ENCODE measurements around the gene TBC1D16. TPM values are rescaled to one million over a fixed set of nuclear protein-coding genes. Genes with fewer than 3 reads are reported as not detected.
"Not testable (repeated sequence)": the region's sequence is repeated elsewhere in the genome, so short reads cannot be mapped to it uniquely, and the experiment has no call there.

TBC1D16 gene
- total RNA-seq, 4 donors from 2014 or later, result 6.4 to 20.2 (median 11.5) TPM

DNA sequence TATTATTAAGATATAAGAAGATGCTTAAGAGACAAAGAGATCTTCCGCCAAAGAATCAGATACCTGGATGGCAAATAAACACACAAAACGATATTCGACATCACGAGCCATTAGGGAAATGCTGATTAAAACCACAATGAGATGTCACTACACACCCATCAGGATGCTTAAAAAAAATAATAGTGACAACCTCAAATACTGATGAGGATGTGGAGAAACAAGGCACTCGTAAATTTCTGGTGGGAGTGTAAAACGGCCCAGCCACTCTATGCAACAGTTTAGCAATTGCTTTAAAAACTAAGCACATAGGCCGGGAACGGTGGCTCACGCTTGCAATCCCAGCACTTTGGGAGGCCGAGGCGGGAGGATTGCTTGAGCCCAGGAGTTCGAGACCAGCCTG is 39.4 kb downstream of the TBC1D16 start:
- H3K27ac ChIP-seq, result peak overlapping the region in 1 of 4 donors; percentile 44
- H3K4me1 ChIP-seq, result peaks cover 20 to 31% (median 22%) of the 10 kb centered on the region in 3 donors
- intact Hi-C loops (cut with DNase I), result loop anchor here (10.0 kb wide), 1 partner anchor 251 kb away; no protein-coding TSS in a partner anchor
- peaks cover 0 to 13% (median 0%) of the 10 kb centered on the region in 3 donors for H3K36me3 ChIP-seq
- 82 to 83% methylated on average over 12 of the region's 12 CpGs for WGBS, 2 donors
- H3K9me3 ChIP-seq, result no peaks in the 10 kb centered on the region
- H3K4me3 ChIP-seq, result no peak overlapping the region
- peaks cover 0 to 15% (median 0%) of the 10 kb centered on the region in 4 donors for H3K27me3 ChIP-seq
- no peak for DNase-seq
- TF ChIP-seq, protein P1, sequence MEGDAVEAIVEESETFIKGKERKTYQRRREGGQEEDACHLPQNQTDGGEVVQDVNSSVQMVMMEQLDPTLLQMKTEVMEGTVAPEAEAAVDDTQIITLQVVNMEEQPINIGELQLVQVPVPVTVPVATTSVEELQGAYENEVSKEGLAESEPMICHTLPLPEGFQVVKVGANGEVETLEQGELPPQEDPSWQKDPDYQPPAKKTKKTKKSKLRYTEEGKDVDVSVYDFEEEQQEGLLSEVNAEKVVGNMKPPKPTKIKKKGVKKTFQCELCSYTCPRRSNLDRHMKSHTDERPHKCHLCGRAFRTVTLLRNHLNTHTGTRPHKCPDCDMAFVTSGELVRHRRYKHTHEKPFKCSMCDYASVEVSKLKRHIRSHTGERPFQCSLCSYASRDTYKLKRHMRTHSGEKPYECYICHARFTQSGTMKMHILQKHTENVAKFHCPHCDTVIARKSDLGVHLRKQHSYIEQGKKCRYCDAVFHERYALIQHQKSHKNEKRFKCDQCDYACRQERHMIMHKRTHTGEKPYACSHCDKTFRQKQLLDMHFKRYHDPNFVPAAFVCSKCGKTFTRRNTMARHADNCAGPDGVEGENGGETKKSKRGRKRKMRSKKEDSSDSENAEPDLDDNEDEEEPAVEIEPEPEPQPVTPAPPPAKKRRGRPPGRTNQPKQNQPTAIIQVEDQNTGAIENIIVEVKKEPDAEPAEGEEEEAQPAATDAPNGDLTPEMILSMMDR (IDR thresholded peaks at IDR 0.05), result no peak
- no peak for TF ChIP-seq POLR2A (IDR thresholded peaks at IDR 0.05)

DNA sequence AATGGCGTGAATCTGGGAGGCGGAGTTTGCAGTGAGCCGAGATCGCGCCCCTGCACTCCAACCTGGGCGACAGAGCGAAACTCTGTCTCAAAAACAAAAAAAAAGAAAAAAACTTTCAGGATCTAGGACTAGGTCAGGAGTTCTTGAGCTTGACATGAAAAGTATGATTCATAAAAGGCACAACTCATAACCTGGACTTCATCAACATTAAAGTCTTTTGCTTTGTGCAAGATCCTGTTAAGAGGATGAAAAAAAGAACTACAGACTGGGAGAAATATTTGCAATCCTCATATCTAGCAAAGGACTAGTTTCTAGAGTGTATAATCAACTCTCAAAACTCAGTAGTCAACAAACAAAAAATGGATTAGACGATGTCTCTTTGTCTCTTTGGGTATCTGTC is 40.0 kb downstream of the TBC1D16 start:
- intact Hi-C loops (cut with DNase I), result loop anchor here (10.0 kb wide), 1 partner anchor 251 kb away; no protein-coding TSS in a partner anchor
- DNase-seq, result no peak
- Histone ChIP-seq H3K27ac (no peak overlapping the region), H3K4me1 (peaks cover 20 to 37% (median 24%) of the 10 kb centered on the region in 3 donors), H3K4me3 (no peak overlapping the region), H3K27me3 (peaks cover 0 to 18% (median 0%) of the 10 kb centered on the region in 4 donors), H3K9me3 (no peaks in the 10 kb centered on the region), H3K36me3 (peaks cover 0 to 7% (median 0%) of the 10 kb centered on the region in 3 donors)
- no peak for TF ChIP-seq POLR2A (IDR thresholded peaks at IDR 0.05)
- TF ChIP-seq, protein P1 (IDR thresholded peaks at IDR 0.05), result no peak
- WGBS, 2 donors, result 86% methylated on average over 7 to 8 of the region's 8 CpGs

DNA sequence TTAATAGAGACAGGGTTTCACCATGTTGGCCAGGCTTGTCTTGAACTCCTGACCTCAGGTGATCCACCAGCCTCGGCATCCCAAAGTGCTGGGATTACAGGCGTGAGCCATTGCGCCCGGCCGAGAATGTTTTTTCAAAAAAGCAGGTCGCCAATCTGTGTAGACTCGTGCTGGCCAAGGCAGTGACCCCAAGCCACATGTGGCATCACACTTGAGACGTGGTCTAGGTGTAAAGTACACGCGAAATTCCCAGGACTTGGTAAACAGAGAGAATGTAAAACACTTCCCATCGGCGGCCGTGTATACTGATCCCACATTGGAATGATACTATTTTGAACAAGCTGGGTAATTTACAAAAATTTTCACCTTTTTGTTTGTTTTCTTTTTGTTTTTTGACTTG is 41.1 kb downstream of the TBC1D16 start:
- no peak for DNase-seq
- 93% methylated on average over 13 of the region's 13 CpGs for WGBS, 2 donors
- Histone ChIP-seq H3K27ac (no peak overlapping the region), H3K9me3 (no peaks in the 10 kb centered on the region), H3K4me1 (peaks cover 20 to 44% (median 24%) of the 10 kb centered on the region in 3 donors), H3K36me3 (no peaks in the 10 kb centered on the region), H3K27me3 (peaks cover 0 to 18% (median 0%) of the 10 kb centered on the region in 4 donors), H3K4me3 (no peak overlapping the region)
- intact Hi-C loops (cut with DNase I), result loop anchor here (10.0 kb wide), 1 partner anchor 250 kb away; no protein-coding TSS in a partner anchor
- TF ChIP-seq, protein P1 (IDR thresholded peaks at IDR 0.05), result no peak
- TF ChIP-seq POLR2A (IDR thresholded peaks at IDR 0.05), result no peak

DNA sequence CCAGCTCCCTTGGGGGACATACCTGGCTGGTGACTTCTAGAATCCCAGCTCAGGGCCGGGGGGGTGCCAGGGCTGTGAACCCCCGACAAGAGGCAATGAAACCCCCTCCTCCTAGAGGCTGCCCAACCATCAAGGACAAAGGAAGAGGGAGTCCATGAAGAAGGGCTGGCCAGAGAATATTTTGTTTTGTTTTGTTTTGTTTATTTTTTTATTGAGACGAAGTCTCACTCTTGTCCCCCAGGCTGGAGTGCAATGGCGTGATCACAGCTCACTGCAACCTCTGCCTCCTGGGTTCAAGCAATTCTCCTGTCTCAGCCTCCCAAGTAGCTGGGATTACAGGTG is 41.5 kb downstream of the TBC1D16 start:
- DNase-seq, H3K9me3 ChIP-seq, H3K4me3 ChIP-seq, H3K27ac ChIP-seq, H3K36me3 ChIP-seq: not testable (repeated sequence)
- 69 to 84% methylated on average over 4 of the region's 4 CpGs for WGBS, 2 donors
- peaks cover 0 to 18% (median 0%) of the 10 kb centered on the region in 4 donors for H3K27me3 ChIP-seq
- H3K4me1 ChIP-seq, result peaks cover 20 to 46% (median 24%) of the 10 kb centered on the region in 3 donors
- intact Hi-C loops (cut with DNase I), result loop anchor here (10.0 kb wide), 1 partner anchor 249 kb away; no protein-coding TSS in a partner anchor

DNA sequence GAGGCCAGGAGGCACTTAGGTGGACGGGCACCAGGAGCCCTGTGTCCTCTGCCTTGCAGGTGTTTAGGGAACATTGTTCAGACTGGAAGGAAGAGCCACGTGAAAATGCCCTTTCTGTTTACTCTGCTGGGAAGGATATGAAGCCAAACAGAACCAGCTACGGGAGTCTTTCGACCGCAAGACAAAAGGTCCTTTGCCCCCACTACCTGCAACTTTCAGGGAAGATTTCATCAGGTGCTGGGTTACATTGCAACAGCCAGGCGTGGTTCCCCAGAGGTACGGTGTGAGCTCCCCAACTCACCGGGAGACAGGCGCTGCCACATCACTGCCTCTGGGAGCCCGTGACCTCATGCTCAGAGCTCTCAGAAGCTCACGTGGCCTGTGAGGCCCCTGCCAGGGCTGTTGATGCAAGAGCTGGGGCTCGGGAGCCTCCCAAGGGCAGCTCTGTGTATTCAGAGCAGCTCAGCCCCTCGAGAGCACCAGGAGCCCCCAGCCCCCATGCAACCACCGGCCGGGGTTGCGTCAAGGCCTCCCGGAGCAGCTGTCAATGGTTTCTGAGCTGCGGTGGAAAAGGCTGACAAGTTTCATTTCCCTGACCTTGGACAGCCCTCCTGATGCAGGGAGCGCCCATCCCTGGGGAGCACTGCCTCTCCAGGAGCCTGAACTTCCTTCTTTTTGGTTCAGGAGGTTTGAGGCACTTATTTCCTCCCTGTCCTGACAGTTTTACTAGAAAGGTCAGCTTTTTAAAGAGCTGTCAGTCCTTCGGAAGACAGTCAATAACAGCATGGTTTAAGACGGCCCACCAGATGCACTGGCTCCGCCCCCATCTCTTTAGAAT is 42.1 kb downstream of the TBC1D16 start:
- DNase-seq, result no peak
- intact Hi-C loops (cut with DNase I), result loop anchor here (10.0 kb wide), 1 partner anchor 249 kb away; no protein-coding TSS in a partner anchor
- H3K27me3 ChIP-seq, result peaks cover 0 to 18% (median 0%) of the 10 kb centered on the region in 4 donors
- H3K27ac ChIP-seq, result peak overlapping the region in 1 of 4 donors; percentile 7
- peaks cover 20 to 52% (median 24%) of the 10 kb centered on the region in 3 donors for H3K4me1 ChIP-seq
- TF ChIP-seq POLR2A (IDR thresholded peaks at IDR 0.05), result no peak
- TF ChIP-seq, protein P1 (IDR thresholded peaks at IDR 0.05), result no peak
- WGBS, 2 donors, result 74 to 84% methylated on average over 9 to 15 of the region's 22 CpGs
- H3K9me3 ChIP-seq, result no peaks in the 10 kb centered on the region
- H3K36me3 ChIP-seq, result no peaks in the 10 kb centered on the region
- H3K4me3 ChIP-seq, result no peak overlapping the region

Measured in esophagus squamous epithelium (tissue), 5 donors.